GM18519 (cell line): Measurements from ENCODE around the gene PCDHGB2.
"Not testable (repeated sequence)": the region's sequence is repeated elsewhere in the genome, so short reads cannot be mapped to it uniquely, and the experiment has no call there.

Source experiments
- ATAC-seq: cut with Tn5 transposase; IDR thresholded peaks from one replicate; pipeline ENCODE4 v1.9.1; 2021; ENCODE audit warnings: mild to moderate bottlenecking, moderate library complexity; ENCODE audit not compliant: unreplicated experiment, low FRiP score

The PCDHGB2 gene

DNA sequence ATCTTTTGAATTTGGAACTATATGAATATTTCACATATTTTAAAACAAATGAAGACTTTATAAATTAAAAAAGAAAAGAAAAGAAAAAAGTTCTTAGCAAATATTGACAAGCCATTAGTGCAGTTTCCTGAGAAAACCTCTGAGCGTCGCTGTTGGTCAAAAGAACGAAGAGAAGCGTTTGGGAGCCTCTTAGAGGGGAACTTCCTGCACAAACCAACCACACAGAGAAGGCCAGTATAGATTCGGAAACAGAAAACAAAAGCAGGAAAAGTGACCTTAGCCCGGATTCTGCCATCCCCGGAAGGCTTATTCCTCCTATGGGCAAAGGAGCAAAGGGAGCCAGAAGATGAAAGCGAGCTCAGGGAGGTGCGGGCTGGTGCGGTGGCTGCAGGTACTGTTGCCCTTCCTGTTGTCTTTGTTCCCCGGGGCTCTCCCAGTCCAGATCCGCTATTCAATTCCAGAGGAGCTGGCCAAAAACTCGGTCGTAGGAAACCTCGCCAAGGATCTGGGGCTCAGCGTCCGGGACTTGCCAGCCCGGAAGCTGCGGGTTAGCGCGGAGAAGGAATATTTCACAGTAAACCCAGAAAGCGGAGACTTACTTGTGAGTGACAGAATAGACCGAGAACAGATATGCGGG is at the start of gene PCDHGB2:
Gene PCDHGB2 (plus strand): TSS at position 205 of the 637 bp plus-strand sequence. CDS start 142 bp downstream, at position 347.
- no peak for ATAC-seq

DNA sequence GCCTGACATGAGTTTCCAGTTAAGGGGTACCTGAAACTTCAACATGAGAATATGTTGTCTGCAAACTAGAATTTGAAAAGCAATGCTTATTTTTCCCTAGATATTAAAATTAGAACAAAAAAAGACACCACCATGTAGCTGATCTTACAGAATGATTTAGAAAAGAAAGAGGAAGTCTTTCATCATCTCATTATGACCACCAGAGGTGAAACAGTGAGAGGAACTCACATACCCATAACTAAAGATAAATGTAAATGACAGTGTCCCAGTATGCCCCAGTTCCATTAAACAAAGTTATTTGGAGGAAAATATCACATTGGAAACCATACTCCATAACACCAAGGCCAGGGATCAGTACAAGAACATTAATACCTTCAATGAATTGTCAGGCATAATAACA is 46.1 kb upstream of the PCDHGB2 start:
- no peak for ATAC-seq

DNA sequence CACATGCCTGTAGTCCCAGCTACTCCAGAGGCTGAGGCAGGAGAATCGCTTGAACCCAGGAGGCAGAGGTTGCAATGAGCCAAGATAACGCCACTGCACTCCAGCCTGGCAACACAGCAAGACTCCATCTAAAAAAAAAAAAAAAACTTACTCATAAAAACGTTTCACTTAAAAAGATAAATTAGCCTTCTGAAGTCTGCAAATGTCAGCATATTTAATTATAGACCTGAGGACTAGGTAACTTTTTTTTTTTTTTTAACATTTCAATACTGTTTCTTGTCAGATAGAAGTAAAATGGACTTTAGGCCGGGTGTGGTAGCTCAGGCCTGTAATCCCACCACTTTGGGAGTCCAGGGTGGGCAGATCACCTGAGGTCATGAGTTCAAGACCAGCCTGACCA is 42.8 kb upstream of the PCDHGB2 start:
- not testable (repeated sequence) for ATAC-seq

DNA sequence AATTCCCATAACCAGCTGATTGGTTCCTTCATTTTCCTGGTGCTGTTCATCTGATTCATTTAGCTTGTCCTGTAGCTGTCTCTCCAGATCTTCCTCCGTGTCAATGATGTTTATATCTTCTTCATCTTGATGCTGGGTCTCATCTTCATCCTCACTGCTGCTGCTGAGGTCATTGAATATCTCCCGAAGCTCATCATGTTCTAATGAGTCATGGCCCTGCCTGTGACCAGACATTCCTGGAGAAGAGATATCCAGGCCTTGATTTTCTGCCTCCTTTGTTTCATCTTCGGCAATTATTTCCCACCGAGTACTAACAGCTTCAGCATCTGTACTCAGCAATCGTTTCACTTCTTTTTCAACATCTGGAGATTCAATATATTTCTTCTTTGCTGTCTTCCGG is 40.6 kb upstream of the PCDHGB2 start:
- no peak for ATAC-seq

DNA sequence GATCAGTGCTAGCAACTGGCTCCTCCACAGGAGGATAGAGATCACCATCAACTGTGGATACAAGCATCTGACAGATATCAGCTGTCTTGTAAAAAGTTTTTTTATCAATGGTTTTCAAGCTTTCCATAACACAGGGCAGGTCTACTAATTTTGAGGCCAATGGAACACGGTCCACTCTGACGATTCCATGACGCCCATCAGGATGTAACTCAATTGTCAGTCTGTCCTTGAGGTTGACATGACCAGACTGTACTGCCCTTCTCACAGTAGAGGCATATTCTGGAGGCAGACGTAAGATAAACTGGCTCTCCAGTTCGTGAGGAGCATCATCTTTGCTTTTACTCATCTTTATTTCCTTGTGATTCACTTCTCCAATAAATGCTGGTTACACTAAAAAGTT is 40.1 kb upstream of the PCDHGB2 start:
- no peak for ATAC-seq

DNA sequence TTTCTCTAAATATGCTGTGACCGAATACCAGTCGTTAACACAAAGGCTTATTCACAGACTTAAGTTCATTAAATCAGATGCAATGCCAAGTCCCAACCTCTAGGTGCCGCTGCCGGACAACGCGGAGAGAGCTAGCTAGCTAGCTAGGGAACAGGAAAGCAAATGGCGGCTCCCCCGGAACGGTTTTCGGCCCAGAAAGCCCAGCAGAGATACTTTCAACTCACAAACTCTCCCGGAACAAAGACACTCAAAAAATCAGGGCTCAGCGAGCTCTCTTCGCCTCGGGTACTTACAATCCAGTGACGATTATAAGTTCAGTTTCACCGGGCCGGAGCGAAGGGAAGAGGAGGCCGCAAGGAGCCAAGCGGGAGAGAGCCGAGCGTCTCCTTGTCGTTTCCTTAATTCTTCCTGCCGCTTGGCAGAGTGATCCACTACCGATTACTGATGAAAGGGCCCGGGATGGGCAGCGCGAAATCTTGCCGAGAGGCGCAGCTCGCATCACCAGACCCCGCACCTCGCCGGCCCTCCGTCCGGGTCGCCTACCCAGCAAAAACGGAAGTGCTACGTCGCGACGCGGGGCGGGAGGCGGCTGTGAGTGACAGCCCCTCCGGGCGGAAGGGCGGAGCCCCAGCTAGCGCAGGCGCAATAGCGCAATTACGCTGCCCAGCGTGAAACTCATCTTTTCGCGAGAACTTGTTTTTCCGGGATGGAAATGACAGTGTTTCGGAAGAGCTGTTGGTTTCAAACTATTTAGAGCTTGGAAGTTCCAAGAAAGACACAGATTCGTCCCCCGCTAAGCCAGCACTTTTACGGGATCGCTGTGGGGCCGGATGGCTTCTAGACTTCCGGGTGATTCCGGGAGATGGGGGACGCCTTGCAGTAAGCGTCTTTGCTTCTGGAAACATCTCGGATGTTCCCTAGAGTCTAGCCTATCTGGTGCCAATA is 39.3 kb upstream of the PCDHGB2 start, which contains the start of gene TAF7:
Gene TAF7 (minus strand): TSS at position 560 of the 945 bp plus-strand sequence. CDS start 740 bp downstream, outside the sequence.
- peak; percentile 85 for ATAC-seq

DNA sequence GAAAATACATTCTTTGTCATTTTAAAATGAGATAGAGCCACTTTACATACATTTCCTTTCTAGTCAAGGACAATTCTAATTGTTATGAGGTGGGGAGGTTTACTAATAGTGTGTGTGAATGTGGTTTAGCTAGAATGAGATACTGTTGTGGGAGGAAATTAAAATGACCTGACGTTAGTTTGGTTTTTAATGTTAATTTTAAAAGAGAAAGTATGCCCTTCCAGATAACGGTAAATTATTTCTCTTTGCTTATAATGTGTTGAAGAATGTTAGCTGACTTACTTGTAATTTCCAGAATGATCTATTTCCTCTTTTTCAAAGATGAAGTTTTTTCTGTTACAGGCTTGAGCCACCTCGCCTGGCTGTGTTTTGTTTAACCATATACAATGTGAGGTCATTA is 37.5 kb upstream of the PCDHGB2 start:
- ATAC-seq = peak; percentile 26

DNA sequence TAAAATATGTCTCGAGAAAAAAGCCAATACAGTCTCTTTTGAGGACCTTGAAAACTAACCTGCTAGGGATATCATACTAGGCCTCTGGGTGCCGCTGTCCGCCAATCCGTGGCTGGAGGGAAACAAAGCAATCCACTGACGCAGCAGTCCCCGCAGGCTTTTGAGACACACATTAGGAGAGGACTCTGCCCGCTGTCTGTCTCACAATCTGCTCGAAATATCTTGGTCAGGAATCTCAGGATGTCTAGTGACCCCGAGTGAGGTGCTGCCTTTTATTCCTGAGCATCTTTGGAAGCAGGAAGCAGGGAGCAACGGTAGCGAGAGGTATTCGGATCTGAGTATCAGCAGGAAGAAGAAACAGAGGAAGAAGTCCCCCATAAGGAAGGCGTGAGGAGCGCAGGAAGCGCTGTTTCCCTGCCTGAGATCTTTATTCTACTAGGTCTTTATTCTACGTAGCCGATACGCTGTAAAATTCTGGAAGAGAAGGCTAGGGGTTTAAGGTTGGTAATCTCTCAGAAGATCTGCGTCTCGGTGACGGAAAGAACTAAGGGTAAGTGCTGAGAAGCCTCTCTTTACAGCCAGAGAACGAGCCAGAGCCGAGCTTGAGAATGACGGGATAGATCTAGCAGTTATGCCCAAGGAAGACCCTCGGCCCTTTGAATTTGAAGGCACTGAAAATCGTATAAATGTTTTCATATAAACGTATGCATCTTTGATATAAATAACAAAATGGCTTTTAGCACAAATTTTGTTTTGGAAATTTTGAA is 33.5 kb upstream of the PCDHGB2 start:
- ATAC-seq = peak; percentile 39

DNA sequence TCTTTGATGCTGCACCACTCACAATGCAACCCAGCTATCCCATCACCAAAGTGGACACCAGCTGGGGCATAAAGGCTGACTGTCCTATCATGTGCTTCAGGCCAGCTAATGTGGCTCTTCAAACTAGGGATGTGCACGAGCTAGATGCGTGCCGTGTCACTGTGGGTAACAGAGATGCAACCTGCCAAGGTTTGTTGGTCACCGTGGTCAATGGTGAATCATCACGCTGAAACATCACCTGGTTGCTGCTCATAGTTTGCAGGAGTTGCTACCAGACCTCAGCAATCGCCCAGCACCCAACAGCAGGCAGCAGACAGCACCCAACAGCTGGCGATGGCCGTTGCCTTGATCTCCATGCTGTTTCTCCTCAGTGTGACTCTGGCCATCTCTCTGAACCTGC is 31.6 kb upstream of the PCDHGB2 start:
- ATAC-seq = no peak

DNA sequence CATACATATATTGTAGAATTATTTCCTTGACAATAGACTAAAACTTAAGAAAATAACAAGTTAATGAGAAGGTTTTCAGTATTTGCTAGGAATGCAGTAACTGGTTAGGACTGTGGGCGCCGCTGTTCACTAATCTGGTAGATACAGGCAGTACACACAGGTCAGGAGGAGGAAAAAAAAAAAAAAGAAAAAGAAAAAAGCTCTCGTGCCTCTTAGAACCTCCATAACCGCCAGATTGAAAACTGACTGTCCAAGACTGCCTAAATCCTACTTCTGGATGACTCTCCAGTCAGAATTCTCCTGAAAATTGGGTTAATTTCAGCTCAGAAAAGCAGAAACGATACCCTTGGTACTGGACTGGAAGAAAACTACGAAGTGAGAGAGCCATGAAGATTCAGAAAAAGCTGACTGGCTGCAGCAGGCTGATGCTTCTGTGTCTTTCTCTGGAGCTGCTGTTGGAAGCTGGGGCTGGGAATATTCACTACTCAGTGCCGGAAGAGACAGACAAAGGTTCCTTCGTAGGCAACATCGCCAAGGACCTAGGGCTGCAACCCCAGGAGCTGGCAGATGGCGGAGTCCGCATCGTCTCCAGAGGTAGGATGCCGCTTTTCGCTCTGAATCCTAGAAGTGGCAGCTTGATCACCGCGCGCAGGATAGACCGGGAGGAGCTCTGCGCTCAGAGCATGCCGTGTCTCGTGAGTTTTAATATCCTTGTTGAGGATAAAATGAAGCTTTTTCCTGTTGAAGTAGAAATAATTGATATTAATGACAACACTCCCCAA is 29.3 kb upstream of the PCDHGB2 start, which contains the start of gene PCDHGA1:
Gene PCDHGA1 (plus strand): TSS at position 216 of the 782 bp plus-strand sequence.
- peak; percentile 53 for ATAC-seq

DNA sequence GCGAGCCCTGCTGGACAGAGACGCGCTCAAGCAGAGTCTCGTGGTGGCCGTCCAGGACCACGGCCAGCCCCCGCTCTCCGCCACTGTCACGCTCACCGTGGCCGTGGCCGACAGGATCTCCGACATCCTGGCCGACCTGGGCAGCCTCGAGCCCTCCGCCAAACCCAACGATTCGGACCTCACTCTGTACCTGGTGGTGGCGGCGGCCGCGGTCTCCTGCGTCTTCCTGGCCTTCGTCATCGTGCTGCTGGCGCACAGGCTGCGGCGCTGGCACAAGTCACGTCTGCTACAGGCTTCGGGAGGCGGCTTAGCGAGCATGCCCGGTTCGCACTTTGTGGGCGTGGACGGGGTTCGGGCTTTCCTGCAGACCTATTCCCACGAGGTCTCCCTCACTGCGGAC is 27.2 kb upstream of the PCDHGB2 start:
- ATAC-seq = not testable (repeated sequence)

DNA sequence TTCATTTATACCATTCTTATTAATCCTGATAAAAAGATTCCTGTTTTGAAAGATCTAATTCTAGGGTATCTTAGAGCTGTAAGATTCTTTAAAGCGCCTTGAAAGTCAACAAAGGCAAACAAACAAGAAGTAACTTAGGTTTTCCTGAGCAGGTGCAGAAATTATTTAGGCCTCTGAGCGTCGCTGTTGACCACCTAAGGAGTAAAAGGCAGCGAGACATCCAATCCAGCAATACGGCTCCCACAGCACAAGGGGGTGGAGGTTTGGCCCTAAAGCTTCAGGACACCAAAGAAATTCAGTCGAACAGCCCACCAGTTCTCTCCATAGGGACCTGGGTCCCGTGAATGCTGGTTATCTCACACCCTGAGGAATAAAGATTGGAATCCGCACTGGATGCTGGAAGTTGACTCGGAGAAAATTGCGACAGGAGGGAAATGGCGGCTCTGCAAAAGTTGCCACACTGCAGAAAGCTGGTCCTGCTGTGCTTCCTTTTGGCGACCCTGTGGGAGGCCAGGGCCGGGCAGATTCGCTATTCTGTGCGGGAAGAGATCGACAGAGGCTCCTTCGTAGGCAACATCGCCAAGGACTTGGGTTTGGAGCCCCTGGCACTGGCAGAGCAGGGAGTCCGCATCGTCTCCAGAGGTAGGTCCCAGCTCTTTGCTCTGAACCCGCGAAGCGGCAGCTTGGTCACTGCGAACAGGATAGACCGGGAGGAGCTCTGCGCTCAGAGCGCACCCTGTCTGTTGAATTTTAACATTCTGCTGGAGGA is 21.1 kb upstream of the PCDHGB2 start, which contains the start of gene PCDHGA2:
Gene PCDHGA2 (plus strand): TSS at position 223 of the 769 bp plus-strand sequence.
- ATAC-seq = no peak

DNA sequence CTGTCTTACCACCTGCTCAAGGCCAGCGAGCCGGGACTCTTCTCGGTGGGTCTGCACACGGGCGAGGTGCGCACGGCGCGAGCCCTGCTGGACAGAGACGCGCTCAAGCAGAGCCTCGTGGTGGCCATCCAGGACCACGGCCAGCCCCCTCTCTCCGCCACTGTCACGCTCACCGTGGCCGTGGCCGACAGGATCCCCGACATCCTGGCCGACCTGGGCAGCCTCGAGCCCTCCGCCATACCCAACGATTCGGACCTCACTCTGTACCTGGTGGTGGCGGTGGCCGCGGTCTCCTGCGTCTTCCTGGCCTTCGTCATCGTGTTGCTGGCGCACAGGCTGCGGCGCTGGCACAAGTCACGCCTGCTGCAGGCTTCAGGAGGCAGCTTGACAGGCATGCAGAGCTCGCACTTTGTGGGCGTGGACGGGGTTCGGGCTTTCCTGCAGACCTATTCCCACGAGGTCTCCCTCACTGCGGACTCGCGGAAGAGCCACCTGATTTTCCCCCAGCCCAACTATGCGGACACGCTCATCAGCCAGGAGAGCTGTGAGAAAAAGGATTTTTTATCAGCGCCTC is 18.9 kb upstream of the PCDHGB2 start:
- ATAC-seq = not testable (repeated sequence)

DNA sequence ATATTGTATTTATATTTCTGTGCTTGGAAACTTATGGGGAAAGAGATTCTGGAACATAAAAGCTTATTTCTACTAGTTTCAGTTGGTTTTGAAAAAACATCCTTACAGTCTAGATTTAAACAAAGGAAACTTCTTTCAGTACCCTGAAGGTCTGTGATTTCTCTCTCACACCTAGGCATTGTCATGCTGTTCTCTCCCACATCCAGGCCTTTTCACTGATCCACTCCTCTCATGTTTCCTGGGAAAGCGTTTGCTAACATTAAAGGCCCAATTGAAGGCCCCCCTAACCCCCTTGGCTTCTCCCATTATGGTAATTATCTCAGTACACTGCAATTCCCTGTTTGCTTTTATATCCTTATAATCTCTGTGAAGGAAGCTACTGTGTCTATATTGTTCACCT is 17.0 kb upstream of the PCDHGB2 start:
- ATAC-seq = no peak

DNA sequence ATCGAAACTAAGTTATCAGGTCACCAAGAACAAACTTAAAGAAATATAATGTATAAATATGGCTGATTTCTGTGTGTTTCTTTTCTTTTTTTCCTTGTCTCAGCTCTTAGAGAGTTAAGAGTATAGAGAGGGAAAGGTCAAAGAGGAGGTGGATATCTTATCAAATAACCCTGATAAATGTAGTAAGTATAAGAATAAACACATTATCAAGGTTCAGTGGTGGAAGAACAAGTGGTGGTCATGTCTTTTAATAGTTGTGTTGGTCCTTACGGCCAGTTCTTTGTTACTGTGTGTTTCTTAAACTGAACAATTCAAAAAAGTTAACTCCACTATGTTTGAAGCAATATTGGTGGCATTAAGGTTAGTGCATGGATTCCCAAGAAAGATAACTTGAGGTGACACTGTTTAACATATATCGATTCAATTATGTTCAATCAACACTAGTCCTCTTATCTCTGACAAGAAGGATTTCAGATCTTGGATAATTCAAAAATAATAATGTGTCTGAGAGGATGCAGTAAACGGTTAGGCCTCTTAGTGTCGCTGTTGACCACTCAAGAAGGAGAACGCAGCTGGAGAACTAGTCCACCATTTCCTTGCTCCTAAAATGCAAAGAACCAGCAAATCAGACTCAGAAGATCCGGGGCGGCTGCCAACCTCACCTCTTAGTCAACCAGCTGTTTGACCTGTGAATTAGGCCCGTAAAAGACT is 16.4 kb upstream of the PCDHGB2 start, which contains the start of gene PCDHGA3:
Gene PCDHGA3 (plus strand): TSS at position 588 of the 711 bp plus-strand sequence. CDS start 205 bp downstream, outside the sequence.
- no peak for ATAC-seq

DNA sequence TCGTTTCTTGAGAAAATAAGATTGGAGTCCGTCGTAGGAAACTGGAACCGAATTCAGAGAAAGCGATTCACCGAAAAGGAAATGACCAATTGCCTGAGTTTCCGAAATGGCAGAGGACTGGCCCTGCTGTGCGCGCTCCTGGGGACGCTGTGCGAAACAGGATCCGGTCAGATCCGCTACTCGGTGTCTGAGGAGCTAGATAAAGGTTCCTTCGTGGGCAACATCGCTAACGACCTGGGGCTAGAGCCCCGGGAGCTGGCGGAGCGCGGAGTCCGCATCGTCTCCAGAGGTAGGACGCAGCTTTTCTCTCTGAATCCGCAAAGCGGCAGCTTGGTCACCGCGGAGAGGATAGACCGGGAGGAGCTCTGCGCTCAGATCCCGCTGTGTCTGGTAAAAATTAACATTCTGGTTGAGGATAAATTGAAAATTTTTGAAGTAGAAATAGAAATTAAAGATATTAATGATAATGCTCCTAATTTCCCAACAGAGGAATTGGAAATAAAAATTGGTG is 15.8 kb upstream of the PCDHGB2 start:
- ATAC-seq = no peak

DNA sequence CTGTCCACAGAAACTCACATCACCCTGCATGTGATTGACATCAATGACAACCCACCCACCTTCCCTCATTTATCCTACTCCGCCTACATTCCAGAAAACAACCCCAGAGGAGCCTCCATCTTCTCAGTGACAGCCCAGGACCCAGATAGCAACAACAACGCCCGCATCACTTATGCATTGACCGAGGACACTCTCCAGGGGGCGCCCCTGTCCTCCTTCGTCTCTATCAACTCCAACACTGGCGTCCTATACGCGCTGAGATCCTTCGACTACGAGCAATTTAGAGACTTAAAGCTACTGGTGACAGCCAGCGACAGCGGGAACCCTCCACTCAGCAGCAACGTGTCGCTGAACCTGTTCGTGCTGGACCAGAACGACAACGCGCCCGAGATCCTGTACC is 14.5 kb upstream of the PCDHGB2 start:
- no peak for ATAC-seq

DNA sequence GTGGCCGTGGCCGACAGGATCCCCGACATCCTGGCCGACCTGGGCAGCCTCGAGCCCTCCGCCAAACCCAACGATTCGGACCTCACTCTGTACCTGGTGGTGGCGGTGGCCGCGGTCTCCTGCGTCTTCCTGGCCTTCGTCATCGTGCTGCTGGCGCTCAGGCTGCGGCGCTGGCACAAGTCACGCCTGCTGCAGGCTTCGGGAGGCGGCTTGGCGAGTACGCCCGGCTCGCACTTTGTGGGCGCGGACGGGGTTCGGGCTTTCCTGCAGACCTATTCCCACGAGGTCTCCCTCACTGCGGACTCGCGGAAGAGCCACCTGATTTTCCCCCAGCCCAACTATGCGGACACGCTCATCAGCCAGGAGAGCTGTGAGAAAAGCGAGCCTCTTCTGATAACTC is 13.8 kb upstream of the PCDHGB2 start:
- ATAC-seq = not testable (repeated sequence)
